HL-60 (cell line): Measurements from ENCODE around the gene PIK3CB.
"Not testable (repeated sequence)": the region's sequence is repeated elsewhere in the genome, so short reads cannot be mapped to it uniquely, and the experiment has no call there.

Source experiments
- GABPA ChIP-seq: IDR thresholded peaks from 2 replicates; pipeline ENCODE4 v1.6.1; 2012; ENCODE audit warnings: low read depth
- POLR2AphosphoS5 ChIP-seq: IDR thresholded peaks from 2 replicates; pipeline ENCODE4 v1.6.1; 2012; ENCODE audit warnings: low read depth
- SPI1 ChIP-seq: IDR thresholded peaks from 2 replicates; pipeline ENCODE4 v1.6.1; 2012; ENCODE audit warnings: low read depth, mild to moderate bottlenecking, borderline replicate concordance
- TF ChIP-seq, protein P1 (sequence below): IDR thresholded peaks from one replicate; pipeline ENCODE4 v1.5.1; 2011; ENCODE audit warnings: low read length, control low read depth, inconsistent platforms; ENCODE audit not compliant: insufficient read depth

DNA sequence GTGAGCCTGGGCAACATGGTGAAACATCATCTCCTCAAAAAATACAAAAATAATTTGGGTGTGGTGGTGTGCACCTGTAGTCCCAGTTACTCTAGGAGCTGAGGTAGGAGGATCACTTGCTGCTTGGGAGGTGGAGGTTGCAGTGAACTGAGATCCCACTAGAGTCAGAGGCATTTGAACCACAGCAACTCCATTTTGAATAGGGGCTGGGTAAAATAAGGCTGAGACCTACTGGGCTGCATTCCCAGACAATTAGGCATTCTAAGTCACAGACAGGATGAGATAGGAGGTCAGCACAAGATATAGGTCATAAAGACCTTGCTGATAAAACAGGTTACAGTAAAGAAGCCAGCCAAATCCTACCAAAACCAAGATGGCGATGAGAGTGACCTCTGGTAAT is 12.1 kb upstream of the PIK3CB start:
- TF ChIP-seq, protein P1, sequence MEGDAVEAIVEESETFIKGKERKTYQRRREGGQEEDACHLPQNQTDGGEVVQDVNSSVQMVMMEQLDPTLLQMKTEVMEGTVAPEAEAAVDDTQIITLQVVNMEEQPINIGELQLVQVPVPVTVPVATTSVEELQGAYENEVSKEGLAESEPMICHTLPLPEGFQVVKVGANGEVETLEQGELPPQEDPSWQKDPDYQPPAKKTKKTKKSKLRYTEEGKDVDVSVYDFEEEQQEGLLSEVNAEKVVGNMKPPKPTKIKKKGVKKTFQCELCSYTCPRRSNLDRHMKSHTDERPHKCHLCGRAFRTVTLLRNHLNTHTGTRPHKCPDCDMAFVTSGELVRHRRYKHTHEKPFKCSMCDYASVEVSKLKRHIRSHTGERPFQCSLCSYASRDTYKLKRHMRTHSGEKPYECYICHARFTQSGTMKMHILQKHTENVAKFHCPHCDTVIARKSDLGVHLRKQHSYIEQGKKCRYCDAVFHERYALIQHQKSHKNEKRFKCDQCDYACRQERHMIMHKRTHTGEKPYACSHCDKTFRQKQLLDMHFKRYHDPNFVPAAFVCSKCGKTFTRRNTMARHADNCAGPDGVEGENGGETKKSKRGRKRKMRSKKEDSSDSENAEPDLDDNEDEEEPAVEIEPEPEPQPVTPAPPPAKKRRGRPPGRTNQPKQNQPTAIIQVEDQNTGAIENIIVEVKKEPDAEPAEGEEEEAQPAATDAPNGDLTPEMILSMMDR = not testable (repeated sequence)
- not testable (repeated sequence) for TF ChIP-seq POLR2AphosphoS5, GABPA, SPI1
